HEK293 (cell line): ENCODE measurements around the gene RCN2.

Source experiments
- CTCF ChIP-seq: fragments of 450-650 bp; formaldehyde crosslinking; IDR thresholded peaks from 2 replicates; pipeline ENCODE4 v1.5.1; 2016; ENCODE audit warnings: missing biosample characterization, missing genetic modification characterization
- KLF16 ChIP-seq: fragments of 450-650 bp; formaldehyde crosslinking; IDR thresholded peaks from 2 replicates; pipeline ENCODE4 v1.5.1; 2017; ENCODE audit warnings: missing biosample characterization, missing genetic modification characterization
- MYNN ChIP-seq: fragments of 450-650 bp; formaldehyde crosslinking; IDR thresholded peaks from 2 replicates; pipeline ENCODE4 v1.5.1; 2016; ENCODE audit warnings: missing biosample characterization, missing genetic modification characterization, borderline replicate concordance
- PRDM2 ChIP-seq: fragments of 450-650 bp; formaldehyde crosslinking; IDR thresholded peaks from 2 replicates; pipeline ENCODE4 v1.5.1; 2016; ENCODE audit warnings: missing biosample characterization, missing genetic modification characterization, borderline replicate concordance
- RBAK ChIP-seq: fragments of 450-650 bp; formaldehyde crosslinking; IDR thresholded peaks from 2 replicates; pipeline ENCODE4 v1.5.1; 2016; ENCODE audit warnings: missing biosample characterization, missing genetic modification characterization
- ZNF335 ChIP-seq: fragments of 450-650 bp; formaldehyde crosslinking; conservative IDR thresholded peaks from 2 replicates; pipeline ENCODE4 v1.5.1; 2016; ENCODE audit warnings: missing biosample characterization, missing genetic modification characterization

- TF ChIP-seq CTCF (tag by site-specific recombination) (no peak), MYNN (tag by site-specific recombination) (no peak), PRDM2 (tag by site-specific recombination) (no peak), ZNF335 (tag by site-specific recombination) (no peak), RBAK (tag by site-specific recombination) (no peak), KLF16 (tag by site-specific recombination) (no peak)
Measured at GRCh38 chr15:76928201-76928600, 3.3 kb upstream of the RCN2 start.
